ENCODE data around the gene SLF2.

GRCh38 chr10:100879741-100880360 lies 32.9 kb upstream of the SLF2 start:
- TF ChIP-seq SUZ12 (IDR thresholded peaks at IDR 0.05; ENCODE audit: extremely low read depth, insufficient read depth, insufficient read length), result no peak
- no peak for TF ChIP-seq YY1 (IDR thresholded peaks at IDR 0.05; ENCODE audit: insufficient read depth, insufficient read length)
- no peak for TF ChIP-seq ZNF274 (IDR thresholded peaks at IDR 0.05; ENCODE audit: low read depth, low read length)
